K562 (cell line): ENCODE measurements around the gene DBH.

Experiments used
- CHD1 ChIP-seq: fragments of 200-600 bp; sonication (generic); IDR thresholded peaks from one replicate; pipeline ENCODE4 v1.6.1; 2012; ENCODE audit warnings: mild to moderate bottlenecking, moderate library complexity, low read length, inconsistent platforms
- CHD4 ChIP-seq: fragments of 200-600 bp; sonication (generic); IDR thresholded peaks from 3 replicates; pipeline ENCODE4 v1.6.1; 2012; ENCODE audit warnings: low read depth, mild to moderate bottlenecking, mixed read lengths, low read length, inconsistent platforms; ENCODE audit not compliant: insufficient read depth, insufficient replicate concordance, poor library complexity, severe bottlenecking
- CREB1 ChIP-seq, 2 experiments: sonication (generic) in 1 of 2; formaldehyde crosslinking in 1 of 2; IDR thresholded peaks; 2 replicates each; pipeline versions ENCODE4 v1.6.1 to v1.8.0; 2012 to 2022; ENCODE audit warnings: inconsistent platforms in 1 of 2, mild to moderate bottlenecking in 1 of 2, missing genetic modification reagents in 1 of 2, moderate library complexity in 1 of 2
- NRF1 ChIP-seq, 2 experiments: fragments of 450-650 bp; IDR thresholded peaks in 1 of 2; conservative IDR thresholded peaks in 1 of 2; 2 replicates each; pipeline ENCODE4 v1.6.1; 2014; ENCODE audit warnings: mild to moderate bottlenecking in 2 of 2
- TCF7 ChIP-seq: sonication (generic); IDR thresholded peaks from 2 replicates; pipeline ENCODE4 v1.6.1; 2016; ENCODE audit warnings: antibody characterized with exemption, borderline replicate concordance
- ZFP36 ChIP-seq: fragments of 150-350 bp; IDR thresholded peaks from 2 replicates; pipeline ENCODE4 v1.6.1; 2018; ENCODE audit warnings: low read length, low read depth; ENCODE audit not compliant: partially characterized antibody

GRCh38 chr9:133641396-133641655 lies 5.2 kb downstream of the DBH start:
- no peak for TF ChIP-seq CHD1
- TF ChIP-seq CREB1 (IDR thresholded peaks at IDR 0.05) = no peak
- no peak for TF ChIP-seq CREB1 (CRISPR knock-in tag; IDR thresholded peaks at IDR 0.05)
- no peak for TF ChIP-seq NRF1 (conservative IDR thresholded peaks at IDR 0.05 in 1 of 2, IDR thresholded peaks at IDR 0.05 in 1 of 2)
- no peak for TF ChIP-seq CHD4
- TF ChIP-seq TCF7 = no peak
- TF ChIP-seq ZFP36 = no peak
